Smooth muscle cell of trachea (primary cell): ENCODE results near the gene NANP. TPM values are rescaled to one million over a fixed set of nuclear protein-coding genes. Genes with fewer than 3 reads are reported as not detected.

Experiments
- total RNA-seq: library from RNA; depleted of rRNA; stranded (reverse); fragments of >200 nt; gene quantifications from 2 replicates; pipeline ENCODE4 v1.2.1, GENCODE V29; 2014

The NANP gene, protein sequence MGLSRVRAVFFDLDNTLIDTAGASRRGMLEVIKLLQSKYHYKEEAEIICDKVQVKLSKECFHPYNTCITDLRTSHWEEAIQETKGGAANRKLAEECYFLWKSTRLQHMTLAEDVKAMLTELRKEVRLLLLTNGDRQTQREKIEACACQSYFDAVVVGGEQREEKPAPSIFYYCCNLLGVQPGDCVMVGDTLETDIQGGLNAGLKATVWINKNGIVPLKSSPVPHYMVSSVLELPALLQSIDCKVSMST
- 9.2 and 9.3 TPM in 2 replicates for total RNA-seq

DNA sequence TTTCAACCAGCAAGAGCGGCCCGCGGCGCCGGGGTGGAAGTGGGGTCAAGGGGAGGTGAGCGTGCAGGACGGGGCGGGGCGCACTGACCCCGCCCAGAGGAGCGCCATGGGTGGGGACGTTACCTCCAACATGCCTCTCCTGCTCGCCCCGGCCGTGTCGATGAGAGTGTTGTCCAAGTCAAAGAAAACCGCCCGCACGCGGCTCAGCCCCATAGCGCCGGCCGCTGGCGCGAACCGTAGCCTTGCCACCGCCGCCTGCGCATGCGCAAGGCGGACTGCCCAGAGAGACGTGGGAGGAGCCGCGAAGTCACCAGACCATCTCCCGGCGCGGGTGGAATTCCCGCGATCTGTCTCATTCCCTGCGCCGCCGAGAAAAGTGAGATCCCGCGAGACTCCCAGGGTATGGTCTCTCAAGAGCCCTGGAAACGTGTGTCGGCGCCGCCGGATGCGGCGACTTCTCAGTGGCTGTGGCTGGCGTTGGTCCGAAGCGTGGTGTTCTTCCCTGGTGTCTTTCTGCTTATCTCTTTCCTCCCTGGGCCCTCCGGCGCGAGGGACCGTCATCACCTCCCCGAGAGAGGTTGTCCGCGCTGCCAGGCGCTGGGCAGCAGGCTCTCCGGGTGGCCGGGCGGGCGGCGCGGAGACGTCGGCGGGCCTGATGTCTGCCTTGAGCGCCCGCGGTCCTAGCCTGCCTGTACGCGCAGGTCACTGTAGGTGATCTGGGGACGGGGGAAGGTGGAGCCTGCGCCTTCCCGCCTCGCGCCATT, at the start of gene NANP:
NANP (minus strand) TSS at position 279 of the 764 bp plus-strand sequence; CDS start at position 213, 66 bp downstream.

DNA sequence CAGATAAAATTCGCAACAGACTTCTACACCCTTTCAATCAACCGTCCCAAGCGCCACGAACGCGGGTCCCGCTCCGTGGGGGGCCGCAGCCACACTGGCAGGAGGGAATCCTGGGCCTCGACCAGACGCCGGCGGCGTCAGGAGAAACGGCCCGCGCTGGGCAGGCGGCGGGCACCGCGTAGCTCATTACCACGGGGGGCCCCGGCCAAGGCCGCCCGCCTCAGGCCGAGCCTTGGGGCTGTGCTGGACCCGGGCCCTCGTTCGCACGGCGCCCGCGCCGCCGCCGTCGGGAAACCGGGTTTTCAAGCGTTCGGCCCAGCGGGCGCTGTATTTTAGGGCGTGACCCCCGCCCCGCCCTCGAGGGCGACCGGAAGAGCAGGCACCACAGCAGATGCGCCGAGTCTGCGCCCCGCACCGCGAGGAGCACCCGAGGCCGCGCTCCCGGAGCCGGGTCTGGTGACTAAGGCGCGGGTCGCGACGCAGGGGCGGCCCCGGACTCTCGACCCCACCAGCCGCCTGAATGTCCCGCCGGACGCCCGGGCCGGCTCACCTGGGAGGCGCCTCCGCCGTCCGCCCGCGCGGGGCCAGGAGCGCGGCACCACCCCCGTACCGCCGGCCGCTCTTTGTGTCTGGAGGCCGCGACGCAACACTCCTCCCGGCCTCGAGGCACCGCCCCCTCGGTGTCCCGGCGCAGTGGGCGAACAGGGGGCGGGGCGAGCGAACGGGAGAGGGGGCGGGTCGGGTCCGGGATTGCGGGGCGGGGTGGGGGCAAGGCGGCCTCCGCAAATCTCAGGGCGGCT, 38.7 kb downstream of the NANP start, which contains the start of gene NINL:
NINL (minus strand) TSS at position 627 of the 800 bp plus-strand sequence. CDS start 58,944 bp downstream, outside the sequence.

Other genes with a start within 250 kb of the NANP start
- 54.9 and 66.0 TPM in 2 replicates for gene ABHD12, start 233.2 kb downstream of the NANP start, total RNA-seq
- gene GINS1, start 216.3 kb downstream of the NANP start, total RNA-seq = 1.3 and 9.6 TPM in 2 replicates
- gene NINL, start 38.5 kb downstream of the NANP start, total RNA-seq = 12.9 and 16.3 TPM in 2 replicates
- 21.8 and 25.5 TPM in 2 replicates for gene ZNF337, start 72.8 kb upstream of the NANP start, total RNA-seq